ENCODE results near the gene FKBP3. TPM values are rescaled to one million over a fixed set of nuclear protein-coding genes. Genes with fewer than 3 reads are reported as not detected.

Gene FKBP3
- total and polyA plus RNA-seq, 2 of the 4 experiments (the other 2 are of a cell fraction): 8.6 to 45.3 TPM

DNA sequence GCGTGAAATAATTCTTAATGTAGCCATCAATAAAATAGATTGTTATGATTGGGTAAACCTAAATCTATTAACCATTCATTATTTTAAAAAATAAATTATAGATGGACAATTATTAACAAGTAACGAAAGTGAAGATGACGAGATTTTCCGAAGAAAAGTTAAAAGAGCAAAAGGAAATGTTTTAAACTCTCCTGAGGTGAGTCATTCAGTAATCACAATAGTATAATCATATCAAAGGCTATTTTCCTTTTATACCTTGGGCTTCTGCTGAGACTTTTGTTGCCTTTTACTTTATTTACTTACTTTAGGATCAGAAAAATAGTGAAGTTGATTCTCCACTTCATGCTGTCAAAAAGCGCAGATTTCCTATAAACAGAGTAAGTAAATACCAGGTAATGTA, 47.0 kb upstream of the FKBP3 start:
- H4K8ac ChIP-seq (ENCODE audit: low read depth in 2 of 2, low read length in 2 of 2): no peak overlapping the region
- dilution Hi-C loops (cut with HindIII; ENCODE audit: low sequenced_read_pairs, unreplicated experiment): no loop called here
- H2AFZ ChIP-seq (replicated peaks; ENCODE audit: low read length, poor library complexity): no peak overlapping the region
- H4K91ac ChIP-seq (ENCODE audit: insufficient read depth, low read depth, low read length): no peak overlapping the region
- ChIA-PET CTCF (interaction anchor here (1.4 kb wide), 1 partner anchor 24 kb away, joined by 3 read pairs; no protein-coding TSS in a partner anchor), POLR2A (ENCODE audit: unreplicated experiment) (no interaction called here)
- intact Hi-C loops (cut with micrococcal nuclease): no loop called here
- H2BK5ac ChIP-seq (ENCODE audit: low read depth, low read length, poor library complexity, severe bottlenecking): no peak overlapping the region
- H3K56ac ChIP-seq (ENCODE audit: extremely low read depth, insufficient read depth, low read length): no peak overlapping the region
- H3K23ac ChIP-seq (ENCODE audit: low read depth, low read length): no peak overlapping the region
- H3K27ac ChIP-seq (ENCODE audit: insufficient read depth, low read length): no peak overlapping the region
- DNase-seq: peak; percentile 6
- H3K9me3 ChIP-seq (ENCODE audit: control insufficient read depth, insufficient read depth, low read length): no peaks in the 10 kb centered on the region
- peaks cover 3% of the 10 kb centered on the region; the same call in 1 of the 2 replicates for H3K9me1 ChIP-seq (ENCODE audit: insufficient read depth, low read length)
- TF ChIP-seq NFE2L2 (IDR thresholded peaks at IDR 0.05; ENCODE audit: low read depth, low read length) (no peak), RFX5 (IDR thresholded peaks at IDR 0.05; ENCODE audit: low read depth, low read length) (no peak), MXI1 (IDR thresholded peaks at IDR 0.05; ENCODE audit: borderline replicate concordance, low read depth, low read length) (no peak), RAD21 (IDR thresholded peaks at IDR 0.05; ENCODE audit: low read length) (no peak), SMC3 (IDR thresholded peaks at IDR 0.05; ENCODE audit: low read depth, low read length) (no peak), MAFK (IDR thresholded peaks at IDR 0.05; ENCODE audit: low read depth, low read length) (no peak), CHD1 (IDR thresholded peaks at IDR 0.05; ENCODE audit: low read depth, low read length) (no peak), RCOR1 (IDR thresholded peaks at IDR 0.05; ENCODE audit: insufficient replicate concordance, low read length) (no peak), MAZ (IDR thresholded peaks at IDR 0.05; ENCODE audit: borderline replicate concordance, low read depth, low read length) (no peak), BHLHE40 (IDR thresholded peaks at IDR 0.05; ENCODE audit: low read depth, low read length) (no peak), FOS (IDR thresholded peaks at IDR 0.05; ENCODE audit: low read depth, low read length) (no peak), CEBPB (IDR thresholded peaks at IDR 0.05; ENCODE audit: low read depth, low read length) (no peak)
- TF ChIP-seq, protein P1, sequence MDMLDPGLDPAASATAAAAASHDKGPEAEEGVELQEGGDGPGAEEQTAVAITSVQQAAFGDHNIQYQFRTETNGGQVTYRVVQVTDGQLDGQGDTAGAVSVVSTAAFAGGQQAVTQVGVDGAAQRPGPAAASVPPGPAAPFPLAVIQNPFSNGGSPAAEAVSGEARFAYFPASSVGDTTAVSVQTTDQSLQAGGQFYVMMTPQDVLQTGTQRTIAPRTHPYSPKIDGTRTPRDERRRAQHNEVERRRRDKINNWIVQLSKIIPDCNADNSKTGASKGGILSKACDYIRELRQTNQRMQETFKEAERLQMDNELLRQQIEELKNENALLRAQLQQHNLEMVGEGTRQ (IDR thresholded peaks at IDR 0.05; ENCODE audit: low read depth, low read length): no peak
- H3K4ac ChIP-seq (ENCODE audit: low read depth, low read length): no peak overlapping the region
- H3K36me3 ChIP-seq (ENCODE audit: control insufficient read depth, insufficient read depth, low read length): no peaks in the 10 kb centered on the region
- H2BK15ac ChIP-seq (ENCODE audit: low read depth, low read length): no peak overlapping the region
- H3K9ac ChIP-seq (ENCODE audit: low read depth, low read length): no peak overlapping the region
- no peak for ATAC-seq (ENCODE audit: low read depth)
- no peaks in the 10 kb centered on the region for H3K4me1 ChIP-seq (ENCODE audit: control insufficient read depth, insufficient read depth, low read length)
- H3K14ac ChIP-seq (replicated peaks; ENCODE audit: low read depth, low read length): no peak overlapping the region
- no peak overlapping the region for H3K4me2 ChIP-seq (ENCODE audit: low read depth, low read length)
- no peak overlapping the region for H2BK20ac ChIP-seq (ENCODE audit: low read depth, low read length)
- in situ Hi-C loops (cut with MboI; ENCODE audit: low sequenced_read_pairs): no loop called here
- H4K5ac ChIP-seq (ENCODE audit: low read depth, low read length): no peak overlapping the region
- no peak overlapping the region for H3K4me3 ChIP-seq (ENCODE audit: insufficient read depth, low read depth, low read length)
- H2AK5ac ChIP-seq (ENCODE audit: low read depth, low read length): no peak overlapping the region
- no TSS peak for BruUV-seq (replicated peaks)
- H2BK120ac ChIP-seq (ENCODE audit: low read depth, low read length): no peak overlapping the region
- no peak overlapping the region for H3K18ac ChIP-seq (ENCODE audit: low read depth, low read length)
- H4K20me1 ChIP-seq (ENCODE audit: insufficient read depth, low read length): no peaks in the 10 kb centered on the region
- no peak overlapping the region for H2AK9ac ChIP-seq (replicated peaks; ENCODE audit: low read depth, low read length, poor library complexity)
- WGBS, 2 experiments (ENCODE audit: extremely low coverage in 2 of 2, insufficient read length in 1 of 2): no CpG with 5 or more reads among the region's 5 CpGs
- no peaks in the 10 kb centered on the region for H3K27me3 ChIP-seq (ENCODE audit: control insufficient read depth, insufficient read depth, low read length)
- H3K79me1 ChIP-seq (ENCODE audit: low read depth in 1 of 2, low read length in 2 of 2): no peaks in the 10 kb centered on the region
